GM19240 (cell line): ENCODE results near the gene SORBS2.

Experiments
- DNase-seq: peaks from one replicate; pipeline ENCODE4 v3.0.0; 2011; ENCODE audit warnings: low spot score; ENCODE audit not compliant: insufficient read length

Gene SORBS2

GRCh38 chr4:185645403-185645802 is 166.6 kb downstream of the SORBS2 start:
- DNase-seq, result no peak

DNA sequence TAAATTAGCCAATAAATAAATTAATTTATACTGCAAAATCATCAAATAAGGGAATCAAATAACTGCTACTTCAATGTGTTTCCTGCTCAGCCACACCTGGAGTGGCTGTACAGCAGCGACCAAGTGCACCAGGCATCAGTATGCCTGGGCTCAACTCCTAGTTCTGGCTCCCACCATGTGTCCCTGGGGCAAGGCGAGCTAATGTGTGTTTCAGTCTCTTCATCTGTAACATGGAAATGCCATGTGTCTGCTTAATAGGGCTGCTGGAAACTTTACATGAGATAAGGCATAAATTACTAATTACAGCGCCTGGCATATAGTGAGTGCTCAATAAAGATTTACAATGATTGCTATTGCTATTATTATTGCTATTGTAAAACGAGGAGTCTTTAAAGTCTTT is 167.6 kb downstream of the SORBS2 start:
- no peak for DNase-seq

- DNase-seq, result no peak
These were observed 169.1 kb downstream of the SORBS2 start for GRCh38 chr4:185642907-185643306.

GRCh38 chr4:185640811-185641675 is 171.0 kb downstream of the SORBS2 start:
- no peak for DNase-seq

DNA sequence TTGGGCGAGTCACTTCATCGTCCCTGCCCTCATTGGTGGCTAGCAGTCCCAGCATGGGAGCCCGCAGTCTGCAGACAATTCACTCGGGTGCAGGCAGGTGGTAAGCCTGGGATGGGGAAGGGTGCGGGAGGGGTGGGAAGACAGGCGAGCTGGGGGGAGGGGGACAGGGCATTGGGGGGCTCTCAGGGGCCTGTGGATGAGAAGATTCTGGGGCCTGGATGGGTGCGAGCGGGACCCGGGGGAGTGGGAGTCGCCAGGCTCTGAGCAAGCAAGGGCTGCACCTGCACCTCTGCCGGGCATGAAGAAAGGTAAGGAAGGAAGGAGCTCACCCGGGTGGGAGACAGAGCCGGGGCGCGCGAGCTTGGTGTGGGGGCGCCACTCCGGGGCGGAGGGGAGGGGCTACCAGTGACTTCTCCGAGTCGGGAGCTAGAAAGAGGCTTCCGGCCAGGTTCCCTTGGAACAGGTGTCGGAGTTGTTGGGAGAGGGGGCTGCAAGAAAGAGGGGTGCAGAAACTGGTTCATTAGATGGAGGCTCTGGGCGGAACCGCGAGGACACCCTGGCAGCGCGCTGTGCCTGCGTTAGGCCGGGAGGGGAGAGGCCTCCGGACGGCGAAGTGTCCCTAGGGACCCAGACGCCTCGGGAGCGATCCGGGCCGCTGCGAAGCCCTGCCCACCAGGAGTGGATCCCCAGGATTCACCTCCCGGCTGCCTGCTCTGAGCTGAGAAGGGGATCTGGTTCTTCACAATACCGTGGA is 173.3 kb downstream of the SORBS2 start:
- DNase-seq, result no peak

- DNase-seq, result no peak
These were observed 173.9 kb downstream of the SORBS2 start for GRCh38 chr4:185638093-185638492.

DNA sequence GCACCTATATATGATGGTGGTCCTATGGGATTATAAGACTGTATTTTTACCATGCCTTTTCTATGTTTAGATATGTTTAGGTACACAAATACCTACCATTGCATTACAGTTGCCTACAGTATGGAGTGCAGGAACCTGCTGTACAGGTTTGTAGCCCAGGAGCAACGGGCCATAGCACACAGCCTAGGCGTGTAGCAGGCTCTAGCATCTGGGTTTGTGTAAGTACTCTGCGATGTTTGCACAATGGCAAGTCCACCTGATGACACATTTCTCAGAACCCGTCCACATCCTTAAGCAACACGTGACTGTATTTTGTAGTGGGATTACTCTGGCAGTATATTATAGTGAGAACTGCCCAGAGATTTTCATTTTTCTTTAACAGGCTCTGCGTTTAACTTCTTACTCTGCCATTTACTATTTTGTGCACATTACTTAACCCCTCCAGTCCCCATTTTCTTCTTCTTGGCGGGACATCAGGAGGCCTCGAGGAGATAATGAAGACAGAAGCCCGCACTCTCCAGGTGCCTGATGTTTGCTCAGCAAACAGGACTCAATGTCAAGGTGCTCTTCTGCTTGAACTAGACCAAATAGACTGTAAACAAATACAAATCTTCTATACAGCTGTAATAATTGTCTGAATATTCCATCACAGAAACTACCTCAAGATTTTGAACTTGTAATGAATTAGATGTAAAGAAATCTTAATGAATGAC is 174.7 kb downstream of the SORBS2 start:
- no peak for DNase-seq

DNA sequence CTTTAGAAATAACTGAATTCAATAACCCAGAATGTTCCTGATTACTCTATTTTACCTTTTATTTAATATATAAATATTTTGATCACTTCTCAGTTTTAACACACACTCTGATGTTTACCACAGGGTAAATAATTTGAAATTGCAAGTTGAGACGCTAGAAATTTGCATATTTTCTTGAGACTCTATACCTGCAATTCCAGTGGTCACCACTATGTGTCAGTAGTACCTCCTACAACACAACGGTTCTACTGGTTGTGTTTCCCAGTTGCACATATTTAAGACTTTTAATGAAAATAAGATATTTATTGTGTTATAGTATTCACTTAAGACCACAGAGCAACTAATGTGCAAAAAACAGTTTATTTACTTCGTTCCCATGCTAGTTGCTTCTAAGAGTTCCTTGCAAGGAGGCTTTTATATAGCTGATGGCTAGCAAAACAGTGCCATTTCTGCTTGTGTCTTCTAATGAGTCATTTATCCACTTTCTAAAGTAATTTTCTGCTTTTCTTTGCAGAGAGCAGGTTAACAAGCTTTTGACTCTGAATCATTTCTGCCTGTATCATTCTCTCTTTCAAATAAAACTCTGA is 177.8 kb downstream of the SORBS2 start:
- no peak for DNase-seq

GRCh38 chr4:185626798-185627197 is 185.2 kb downstream of the SORBS2 start:
- no peak for DNase-seq

DNA sequence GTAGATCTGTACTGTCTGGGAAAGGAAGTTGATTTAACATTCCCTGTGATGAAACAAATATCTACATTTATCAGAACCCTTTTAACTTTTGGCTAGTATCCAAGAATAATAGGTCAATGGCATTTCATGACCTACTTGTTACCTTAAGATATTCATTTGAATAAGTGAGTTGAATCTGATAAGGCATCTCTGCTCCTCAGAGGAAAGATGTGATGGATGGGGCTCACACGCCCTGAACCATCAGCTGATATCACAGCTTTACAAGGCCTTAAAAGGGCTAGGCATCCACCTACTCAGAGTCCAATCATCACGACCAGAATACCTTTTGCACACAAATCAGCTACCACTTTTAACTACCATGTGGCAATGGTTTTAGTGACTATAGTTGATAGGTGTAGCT is 186.5 kb downstream of the SORBS2 start:
- no peak for DNase-seq

DNA sequence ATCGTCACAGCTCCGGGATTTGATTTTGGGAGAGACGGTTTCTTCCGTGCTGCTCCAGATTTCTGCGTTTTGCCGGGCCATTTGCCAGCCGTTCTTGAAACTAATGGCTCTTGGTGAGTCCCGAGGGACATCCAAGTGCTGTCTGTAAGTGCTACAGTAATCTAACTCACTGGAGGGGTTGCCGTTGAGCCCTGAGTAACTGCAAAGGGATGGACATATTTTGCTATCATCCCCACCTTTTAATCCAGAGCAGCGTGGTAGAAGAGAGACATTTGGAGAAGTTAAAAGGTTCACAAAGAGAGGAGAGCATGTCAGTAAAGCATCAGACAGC is 187.8 kb downstream of the SORBS2 start:
- DNase-seq, result no peak

DNA sequence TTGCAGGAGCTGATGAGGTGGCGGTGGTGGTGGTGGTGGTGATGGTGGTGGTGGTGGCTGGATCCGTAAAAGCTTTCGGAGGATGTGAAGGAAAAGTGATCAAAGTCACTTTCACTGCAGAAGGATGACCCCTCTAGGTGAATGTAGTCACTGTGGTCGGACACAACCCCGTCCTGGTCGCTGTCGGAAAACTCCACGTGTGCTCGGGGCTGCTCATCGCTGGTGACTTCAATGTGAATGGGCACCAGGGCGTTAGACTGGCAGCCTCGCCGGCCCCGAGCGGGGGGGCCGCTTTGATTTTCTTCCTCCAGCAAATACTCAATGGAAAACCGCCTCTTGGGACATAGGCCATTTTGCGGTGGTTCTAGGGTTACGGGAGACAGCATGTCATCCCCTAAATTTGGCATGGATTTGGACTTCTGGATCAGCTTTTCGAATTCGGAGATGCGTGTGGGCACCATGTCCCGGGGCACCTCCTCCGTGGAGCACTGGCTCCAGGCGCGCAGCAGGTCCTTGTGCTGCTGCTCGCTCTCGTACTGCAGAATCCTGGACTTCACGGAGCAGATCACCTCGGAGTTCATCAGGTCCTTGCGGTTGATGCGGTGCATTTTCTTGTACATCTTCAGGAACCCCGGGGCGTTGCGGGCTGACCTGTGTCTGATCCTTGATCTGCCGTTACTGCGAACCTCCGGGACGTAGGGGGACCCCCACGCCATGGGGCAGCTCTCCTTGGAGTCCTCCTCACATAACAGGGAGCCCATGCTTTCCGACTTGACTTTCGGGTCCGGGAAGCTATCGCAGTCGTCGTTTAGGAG is 188.3 kb downstream of the SORBS2 start:
- DNase-seq, result no peak

- no peak for DNase-seq
These were observed 203.8 kb downstream of the SORBS2 start for GRCh38 chr4:185608185-185608584.

GRCh38 chr4:185602397-185602796 is 209.6 kb downstream of the SORBS2 start:
- DNase-seq, result no peak

- no peak for DNase-seq
These were observed 211.1 kb downstream of the SORBS2 start for GRCh38 chr4:185600801-185601434.

DNA sequence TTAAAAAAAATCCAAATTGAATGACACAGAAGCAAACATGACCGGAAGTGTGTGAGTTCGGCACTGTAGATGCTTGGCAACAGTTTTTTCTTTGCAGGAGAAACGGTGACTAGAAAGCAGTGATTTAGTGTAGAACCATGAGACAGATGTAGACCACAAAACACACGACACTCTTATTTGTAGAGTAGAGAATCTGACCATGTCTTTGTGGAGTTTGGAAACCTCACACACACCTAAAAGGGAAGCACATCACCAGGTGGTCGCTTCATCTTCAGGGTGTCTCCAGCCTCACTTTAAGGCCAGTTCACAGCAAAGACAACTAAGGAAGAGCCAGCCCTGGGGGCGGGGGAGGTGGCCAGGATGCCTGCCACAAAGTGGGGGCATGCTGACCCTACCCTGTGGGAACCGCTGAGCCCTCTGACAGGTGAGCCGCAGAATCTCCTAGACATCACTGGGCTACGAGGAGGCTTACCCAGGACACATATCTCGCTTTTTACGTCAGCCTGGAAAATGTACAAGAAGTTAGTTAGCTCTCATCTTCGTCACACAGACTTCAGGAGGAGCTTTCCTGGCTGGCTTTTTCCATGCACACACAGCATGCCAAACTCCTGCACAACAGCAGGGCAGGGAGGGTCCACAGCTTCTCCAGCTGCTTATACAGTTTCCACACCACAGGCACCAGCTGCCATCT is 212.3 kb downstream of the SORBS2 start:
- DNase-seq, result no peak

GRCh38 chr4:185598846-185599552 is 213.0 kb downstream of the SORBS2 start:
- DNase-seq, result no peak

DNA sequence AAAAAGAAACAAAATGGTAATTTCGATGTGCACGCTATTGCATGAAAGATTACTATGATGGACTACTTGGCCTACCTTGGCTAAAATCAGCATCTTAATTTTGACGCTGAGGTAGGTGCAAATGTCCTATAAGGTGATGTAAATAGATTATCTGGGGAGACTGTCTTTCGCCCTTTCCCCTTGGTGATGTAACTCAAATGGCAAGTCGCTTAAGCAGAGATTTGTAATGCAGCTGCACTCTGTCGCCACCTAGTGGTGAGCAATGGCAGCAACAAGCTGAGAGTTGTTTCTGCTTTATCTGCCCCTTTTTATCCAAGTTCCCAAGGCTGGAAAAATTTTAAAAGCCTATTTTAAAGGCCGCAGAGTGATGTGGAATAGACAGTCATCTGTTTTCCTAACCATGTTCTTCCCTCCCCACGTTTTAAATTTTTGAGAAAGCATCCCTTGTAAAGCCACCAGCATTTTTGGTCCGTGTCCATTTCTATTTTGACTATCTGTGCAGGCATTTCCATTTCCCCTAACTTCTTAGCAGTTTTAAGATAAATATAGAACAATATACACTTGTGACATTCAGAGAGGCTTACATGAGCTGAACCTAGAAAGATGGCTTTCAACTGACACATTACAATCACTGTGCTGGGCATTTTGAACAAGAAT is 214.3 kb downstream of the SORBS2 start:
- DNase-seq, result peak; percentile 11
